Medulla oblongata (tissue), 1 donor: ENCODE measurements around the gene PDE6B.

ENCODE experiments used
- DNase-seq: peaks from one replicate; pipeline ENCODE4 v3.0.0-alpha.2; 2015; ENCODE audit errors: extremely low spot score

PDE6B gene

DNA sequence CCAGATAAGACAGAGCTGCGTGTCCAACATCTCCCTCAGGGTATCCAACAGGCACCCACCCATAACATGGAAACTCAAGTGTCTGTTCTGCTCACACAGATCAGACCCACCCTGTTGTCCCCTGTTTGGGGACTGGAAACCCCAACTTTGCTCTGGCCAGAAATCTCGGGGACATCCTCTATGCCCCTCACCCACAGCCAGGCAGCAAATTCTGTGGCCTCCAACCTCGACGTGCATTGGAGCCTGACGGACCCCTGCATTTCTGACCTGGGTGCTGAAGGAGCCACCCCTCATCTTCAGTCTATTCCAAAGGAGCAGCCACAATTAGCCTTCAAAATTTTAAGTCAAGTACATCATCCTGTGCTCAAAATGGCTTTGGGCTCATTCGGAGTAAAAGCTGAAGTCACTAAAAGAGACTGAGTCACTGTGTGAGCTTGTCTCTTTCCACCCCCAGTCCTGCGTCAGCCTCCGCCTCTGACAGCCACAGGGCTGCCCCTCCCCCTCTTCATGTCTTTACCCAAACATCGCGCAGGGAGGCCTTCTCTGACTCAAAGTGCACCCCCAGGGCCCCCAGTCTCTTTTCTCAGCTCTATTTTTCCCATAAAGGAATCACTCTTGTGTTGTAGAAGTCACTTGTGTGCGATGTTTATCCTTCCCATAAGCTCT, 24.4 kb upstream of the PDE6B start:
- no peak for DNase-seq

DNA sequence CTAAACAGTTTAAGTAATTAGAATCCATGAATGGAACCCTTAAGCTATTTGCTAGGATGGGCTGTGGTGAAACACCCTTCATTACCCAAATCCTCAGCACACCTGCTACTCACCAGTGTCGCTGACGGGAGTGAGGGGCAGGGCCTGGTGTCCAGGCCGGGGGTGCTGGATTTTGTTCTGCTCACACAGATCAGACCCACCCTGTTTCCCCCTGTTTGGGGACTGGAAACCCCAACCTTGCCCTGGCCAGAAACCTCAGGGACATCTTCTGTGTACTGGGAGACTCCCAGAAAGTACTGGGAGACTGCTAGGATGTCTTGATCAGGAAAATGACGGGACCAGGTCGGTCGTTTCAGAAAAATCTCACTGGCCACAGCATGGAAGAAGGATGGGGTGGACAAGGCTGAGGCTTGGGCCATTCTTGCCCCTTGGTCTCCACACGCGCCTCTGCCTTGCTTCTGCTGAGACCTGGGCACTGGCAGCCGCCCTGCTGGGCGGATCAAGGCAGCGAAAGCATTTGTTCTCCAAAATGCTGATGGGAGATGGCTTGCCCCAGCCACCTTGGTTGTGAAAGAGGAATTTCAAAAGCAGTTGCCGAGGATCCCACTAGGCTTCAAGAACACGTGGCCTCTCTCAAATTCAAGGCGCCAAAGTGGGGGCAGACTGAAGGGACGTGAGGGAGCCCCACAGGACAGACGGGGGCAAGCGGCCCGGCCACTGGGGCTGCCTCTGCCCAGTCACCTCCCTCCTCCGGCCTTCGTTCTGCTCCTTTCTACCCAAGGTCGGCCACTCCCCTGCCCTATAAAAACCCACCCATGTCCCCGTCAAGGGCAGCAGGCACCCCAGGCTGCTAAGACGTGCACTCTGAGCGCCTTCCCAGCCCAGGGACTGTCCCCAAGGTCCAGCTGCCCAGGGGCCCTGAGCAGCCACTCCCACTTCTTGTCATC, 23.5 kb upstream of the PDE6B start:
- no peak for DNase-seq

DNA sequence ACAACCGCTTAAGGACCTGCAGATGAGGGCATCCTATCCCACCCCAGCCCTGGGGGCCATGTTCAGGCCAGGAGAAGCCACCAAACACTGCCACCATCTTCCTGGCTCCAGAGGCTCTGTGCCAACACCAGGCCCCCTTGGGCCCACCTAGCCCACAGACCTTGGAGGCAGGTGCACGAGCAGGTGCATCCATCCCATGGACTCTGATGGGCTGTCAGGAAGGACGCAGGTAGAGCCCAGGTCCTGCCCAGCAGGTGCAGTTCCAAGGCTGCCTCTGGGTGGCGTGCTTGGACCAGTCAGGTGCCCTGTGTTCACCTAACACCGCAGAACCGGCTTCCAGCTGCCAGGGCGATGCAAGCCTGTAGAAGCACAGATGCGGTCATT, 22.8 kb upstream of the PDE6B start:
- peak; percentile 48 for DNase-seq

DNA sequence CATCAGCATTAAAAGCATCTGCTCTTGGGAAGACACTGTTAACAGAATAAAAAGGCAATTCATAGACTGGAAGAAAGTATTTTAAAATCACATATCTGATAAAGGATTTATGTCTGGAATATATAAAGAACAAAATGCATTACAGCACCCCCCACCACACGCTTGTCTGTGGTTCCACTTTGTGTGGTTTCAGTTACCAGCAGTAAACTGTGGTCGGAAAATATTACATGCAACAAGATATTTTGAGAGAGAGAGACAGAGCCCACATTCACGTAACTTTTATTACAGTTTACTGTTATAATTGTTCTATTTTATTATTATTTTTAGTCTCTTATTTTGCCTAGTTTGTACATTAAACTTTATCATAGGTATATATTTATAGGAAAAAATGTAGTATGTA, 21.2 kb upstream of the PDE6B start:
- no peak for DNase-seq

DNA sequence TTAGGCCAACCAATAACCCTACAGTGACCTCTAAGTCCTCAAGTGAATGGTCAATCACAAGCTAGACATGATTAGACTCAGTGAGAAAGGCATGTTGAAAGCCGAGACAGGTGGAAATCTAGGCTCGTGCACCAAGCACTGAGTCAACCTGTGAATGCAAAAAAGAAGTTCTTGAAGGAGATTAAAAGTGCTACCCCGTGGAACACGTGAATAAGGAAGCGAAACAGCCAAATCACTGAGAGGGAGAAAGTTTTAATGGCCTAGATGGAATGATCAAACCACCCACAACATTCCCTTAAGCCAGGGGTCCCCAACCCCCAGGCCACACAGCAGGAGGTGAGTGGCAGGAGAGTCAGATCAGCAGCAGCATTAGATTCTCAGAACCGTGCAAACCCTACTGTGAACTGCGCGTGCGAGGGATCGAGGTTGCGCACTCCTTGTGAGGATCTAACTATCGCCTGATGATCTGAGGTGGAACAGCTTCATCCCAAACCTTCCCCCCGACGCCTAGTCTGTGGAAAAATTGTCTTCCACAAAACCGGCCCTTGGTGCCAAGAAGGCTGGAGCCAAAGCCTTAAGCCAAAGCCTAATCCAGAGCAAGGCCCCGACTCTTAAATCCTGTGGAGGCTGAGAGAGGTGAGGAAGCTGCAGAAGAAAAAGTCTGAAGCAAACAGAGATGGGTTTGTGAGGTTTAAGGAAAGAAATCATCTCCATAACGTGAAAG, 19.5 kb upstream of the PDE6B start:
- no peak for DNase-seq

DNA sequence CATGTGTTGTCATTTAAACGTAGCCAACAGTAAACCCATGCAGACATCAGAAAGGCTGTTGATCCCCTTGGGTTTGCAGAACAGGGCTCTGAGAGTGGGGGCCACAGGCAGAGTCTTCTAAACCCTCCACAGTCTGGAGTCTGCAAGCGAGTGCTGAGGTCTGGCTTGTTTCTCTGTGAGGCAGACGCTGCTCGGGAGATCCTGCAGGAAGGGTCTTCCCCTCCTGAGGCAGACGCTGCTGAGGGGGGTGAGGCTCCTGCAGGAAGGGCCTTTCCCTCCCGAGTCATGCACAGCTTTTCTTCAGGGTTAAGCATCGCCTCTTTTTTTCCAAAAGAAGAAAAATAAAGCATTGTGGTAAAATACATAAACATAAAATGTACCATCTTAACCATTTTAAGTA, 17.1 kb upstream of the PDE6B start:
- DNase-seq, result no peak

DNA sequence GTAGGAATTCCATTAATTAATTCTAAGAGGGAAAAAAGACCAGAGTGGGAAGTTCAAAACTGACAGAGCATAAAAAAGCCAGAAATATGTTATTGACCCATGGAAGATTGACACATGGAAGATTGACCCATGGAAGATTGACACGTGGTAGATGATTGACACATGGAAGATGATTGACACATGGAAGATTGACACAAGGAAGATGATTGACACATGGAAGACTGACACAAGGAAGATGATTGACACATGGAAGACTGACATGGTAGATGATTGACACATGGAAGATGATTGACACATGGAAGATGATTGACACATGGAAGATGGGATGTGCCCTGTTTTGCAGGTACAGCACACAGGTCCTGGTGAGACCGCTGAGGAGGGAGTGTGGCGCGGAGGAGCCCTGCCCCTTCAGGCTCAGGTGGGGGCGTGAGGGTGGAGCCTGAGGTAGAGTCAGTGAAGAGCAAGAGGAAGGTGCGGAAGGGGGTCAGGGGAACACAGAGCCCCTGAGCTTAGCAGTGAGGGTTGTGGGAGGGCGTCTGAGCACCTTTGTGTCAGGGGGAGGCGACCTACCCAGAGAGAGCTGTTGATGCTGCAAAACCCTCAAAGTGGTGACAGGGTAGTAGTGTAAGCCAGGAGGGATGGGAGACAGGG, 15.8 kb upstream of the PDE6B start:
- no peak for DNase-seq

DNA sequence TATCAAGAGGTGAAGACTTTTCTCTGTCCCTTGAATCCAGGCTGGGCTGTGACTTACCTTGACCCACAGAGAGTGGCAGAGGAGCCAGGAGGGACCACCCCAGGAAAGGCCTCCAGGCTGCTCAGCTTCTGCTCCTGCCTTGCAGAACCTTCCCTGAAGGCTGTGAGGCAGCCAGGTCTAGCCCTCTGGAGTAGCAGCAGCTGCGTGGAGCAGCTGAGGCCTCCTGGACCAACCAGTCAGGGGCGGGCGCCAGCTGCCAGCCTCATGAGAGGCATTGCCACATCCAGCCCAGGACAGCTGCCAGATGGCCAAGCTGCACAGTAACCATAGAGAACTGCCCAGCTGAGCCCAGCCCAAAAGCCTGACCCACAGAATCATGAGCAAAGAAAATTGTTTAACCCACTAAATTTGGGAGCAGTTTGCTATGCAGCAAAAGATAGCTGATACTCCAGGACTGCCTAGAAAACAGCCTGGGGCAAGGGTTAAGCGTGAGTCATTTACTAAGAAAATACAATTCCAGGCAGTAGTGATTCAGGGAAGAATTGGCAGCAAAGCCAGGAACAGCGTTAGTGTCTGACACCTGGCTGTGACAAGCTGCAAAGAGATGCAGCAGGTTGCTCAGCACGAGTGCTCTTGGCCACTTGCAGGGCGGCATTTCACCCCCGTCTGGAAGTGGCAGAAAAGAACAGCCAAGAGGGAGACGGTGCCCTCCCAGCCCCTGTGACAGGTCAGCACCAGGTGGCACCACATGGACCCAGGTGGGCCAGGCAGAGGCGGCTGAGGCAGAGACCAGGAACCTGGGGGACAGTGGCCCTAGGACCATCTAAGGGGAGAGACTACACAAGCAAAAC, 14.7 kb upstream of the PDE6B start:
- peak; percentile 24 for DNase-seq

DNA sequence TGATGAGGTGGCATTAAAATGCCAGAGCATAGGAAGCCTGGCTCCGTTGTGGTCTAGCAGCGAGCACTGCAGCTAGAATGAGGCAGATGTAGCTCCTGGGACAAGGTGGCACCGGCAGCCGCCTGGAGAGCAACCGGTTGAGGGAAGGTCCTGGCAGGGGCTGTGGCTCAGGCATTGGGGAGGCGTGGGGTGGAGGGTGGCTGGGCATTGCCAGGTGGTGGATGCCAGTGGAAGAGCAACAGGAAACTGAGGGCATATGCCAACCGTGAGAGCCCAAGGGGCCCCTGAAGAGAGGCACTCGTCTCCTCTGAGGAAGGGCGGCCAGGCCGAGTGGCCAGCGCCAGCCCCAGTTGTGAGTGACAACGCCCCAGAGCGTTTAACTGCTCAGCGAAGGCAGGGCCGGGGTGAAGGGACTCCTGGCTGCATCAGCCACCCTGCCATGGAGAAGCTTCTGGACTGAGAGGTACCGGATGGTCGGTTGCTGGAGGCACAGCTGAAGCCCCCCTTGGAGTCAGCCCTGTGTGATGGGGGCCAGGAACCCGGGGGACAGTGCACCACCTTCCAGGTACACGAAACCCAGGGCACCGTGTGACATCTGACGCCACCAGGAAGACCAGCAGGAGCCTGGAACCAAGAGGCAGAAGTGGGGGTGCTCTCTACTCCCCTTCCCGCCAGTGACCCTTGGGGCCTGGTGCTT, 13.2 kb upstream of the PDE6B start:
- DNase-seq, result no peak

DNA sequence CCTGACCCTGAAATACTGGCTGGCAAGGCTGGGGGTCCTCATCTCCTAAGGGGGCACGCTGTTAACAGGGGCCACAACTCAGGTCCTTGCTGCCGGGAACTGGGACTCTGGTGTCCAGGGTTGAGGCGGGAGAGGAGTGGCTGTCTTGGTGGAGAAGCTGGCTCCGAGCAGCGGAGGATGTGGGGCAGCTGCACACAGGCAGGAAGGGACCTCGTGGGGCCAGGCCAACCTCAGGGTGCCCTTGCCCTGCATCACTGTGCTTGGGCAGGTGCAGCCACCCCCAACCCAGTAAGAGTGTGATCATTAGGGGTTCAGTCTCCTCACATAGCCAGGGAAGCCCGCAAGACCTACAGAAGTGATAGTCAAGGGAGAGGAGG, 12.6 kb upstream of the PDE6B start:
- no peak for DNase-seq

DNA sequence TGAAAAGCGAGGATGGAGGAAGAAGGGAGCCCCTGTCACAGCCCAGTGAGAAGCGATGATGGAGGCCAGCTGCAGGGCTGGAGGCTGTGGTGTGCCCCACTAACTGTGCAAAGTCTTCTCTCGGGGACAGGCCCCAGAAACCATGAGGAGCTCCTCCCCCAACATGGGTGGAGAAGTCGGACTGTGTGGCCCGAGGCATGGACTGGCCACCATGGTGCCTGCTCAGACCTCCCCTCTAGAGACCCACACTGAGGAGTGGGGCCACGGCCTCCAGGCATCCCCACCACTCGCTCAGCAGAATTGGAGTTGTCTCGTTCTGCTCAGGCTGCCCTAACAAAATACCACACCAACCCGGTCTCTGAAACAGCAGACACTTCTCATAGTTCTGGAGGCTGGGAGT, 12.2 kb upstream of the PDE6B start:
- DNase-seq, result no peak

DNA sequence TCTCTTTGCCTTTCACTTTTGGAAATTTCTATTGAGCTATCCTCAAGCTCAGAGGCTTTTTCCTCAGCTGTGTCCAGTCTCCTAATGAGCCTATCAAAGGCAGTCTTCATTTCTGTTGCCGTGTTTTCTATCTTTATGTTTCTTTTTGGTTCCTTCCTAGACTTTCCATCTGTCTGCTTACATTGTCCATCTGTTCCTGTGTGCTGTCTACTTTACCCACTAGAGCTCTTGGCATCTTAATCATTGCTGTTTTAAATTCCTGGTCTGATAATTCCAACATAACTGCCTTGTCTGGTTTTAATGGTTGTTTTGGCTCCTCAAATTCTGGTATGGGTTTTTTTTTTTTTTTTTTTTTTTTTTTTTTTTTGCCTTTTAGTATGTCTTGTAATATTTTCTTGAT, 9.3 kb upstream of the PDE6B start:
- DNase-seq, result no peak

DNA sequence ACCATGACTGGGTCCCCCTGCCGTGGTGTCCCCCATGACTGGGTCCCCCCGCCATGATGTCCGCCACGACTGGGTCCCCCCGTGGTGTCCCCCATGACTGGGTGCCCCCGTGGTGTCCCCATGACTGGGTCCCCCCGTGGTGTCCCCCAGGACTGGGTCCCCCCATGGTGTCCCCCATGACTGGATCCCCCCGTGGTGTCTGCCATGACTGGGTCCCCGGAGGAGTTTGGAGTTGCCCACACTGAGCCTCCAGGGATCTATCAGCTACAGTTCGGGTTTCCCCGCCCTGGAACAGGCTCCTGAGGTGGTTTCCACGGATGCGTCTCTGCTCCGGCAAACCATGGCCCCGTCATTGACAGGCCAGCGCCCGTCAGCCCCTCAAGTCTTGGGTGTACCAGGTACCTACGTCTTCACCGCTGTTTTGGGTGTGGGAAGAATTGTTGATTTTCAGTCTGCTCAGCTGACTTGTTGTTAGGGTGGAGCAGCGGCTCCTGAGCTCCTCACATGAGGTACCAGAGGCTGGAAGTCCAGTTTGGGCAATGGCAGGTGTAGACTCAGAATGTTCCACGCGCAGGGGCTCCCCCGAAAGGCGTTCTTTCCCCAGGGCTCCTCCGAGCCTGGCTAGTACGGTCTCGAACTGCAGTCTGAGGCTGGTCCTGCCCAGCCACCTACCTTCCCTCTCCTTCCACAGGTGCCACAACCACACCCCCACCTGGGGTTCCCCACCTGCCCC, 8.3 kb upstream of the PDE6B start:
- no peak for DNase-seq

DNA sequence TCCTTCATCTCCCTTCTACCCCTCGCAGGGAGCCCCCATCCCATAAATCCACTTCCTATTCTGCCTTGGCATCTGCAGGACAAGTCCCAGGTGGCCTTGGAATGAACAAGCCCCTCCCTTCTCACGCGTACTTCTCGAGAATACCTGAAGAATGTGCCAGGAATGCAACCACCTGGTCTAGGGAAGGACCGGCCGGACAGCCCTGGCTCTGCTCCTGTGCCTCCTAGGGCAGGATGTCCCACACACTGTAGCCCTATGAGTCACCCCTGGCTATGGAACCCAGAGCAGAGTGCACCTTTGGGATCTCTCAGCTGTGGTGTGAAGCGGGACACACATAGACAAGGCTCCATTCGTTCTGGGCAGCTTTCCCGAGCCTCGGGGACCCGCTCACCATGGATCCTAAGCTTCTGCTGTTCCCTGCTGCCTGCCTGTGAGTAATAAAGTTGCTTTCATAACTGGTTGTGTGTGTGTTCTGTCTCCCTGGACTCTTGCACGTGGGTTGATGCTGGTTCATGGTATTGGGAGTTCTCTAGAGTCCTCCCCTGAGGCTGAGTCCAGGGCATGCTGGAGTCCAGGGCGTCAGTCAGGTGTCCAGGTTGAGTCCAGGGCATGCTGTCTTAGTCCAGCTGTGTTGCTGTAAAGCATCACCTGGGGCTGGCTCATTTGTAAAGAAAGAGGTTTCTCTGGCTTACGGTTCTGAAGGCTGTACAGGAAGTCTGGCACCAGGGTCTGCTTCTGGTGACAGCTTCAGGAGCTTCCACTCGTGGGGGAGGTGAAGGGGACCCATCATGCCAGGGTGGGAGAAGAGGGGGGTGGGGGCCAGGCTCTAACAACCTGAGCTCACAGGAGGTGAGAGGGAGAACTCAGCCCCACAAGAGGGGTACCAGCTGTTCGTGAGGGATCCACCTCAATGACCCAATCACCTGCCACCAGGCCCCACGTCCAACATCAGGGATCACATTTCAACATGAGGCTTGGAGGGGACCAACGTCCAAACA, 7.4 kb upstream of the PDE6B start:
- no peak for DNase-seq

DNA sequence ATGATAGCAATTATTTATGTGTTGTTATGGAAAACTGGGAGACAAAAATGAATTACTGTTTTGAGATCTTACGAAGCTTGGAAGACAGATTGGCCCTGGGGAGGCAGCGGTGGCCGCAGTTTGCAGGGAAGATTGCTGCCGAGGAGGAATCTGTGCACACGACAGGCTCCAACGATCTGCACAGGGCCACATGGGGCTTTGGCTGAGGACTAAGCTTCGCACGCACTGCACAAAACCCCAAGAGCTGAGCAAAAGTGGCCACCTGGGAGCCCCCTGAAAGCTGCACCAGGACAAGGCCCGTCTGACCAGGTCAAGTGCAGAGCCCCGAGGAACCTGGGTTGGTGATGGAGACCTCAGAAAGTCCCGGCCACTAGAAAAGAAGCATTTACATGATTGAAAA, 5.2 kb upstream of the PDE6B start:
- DNase-seq, result no peak

DNA sequence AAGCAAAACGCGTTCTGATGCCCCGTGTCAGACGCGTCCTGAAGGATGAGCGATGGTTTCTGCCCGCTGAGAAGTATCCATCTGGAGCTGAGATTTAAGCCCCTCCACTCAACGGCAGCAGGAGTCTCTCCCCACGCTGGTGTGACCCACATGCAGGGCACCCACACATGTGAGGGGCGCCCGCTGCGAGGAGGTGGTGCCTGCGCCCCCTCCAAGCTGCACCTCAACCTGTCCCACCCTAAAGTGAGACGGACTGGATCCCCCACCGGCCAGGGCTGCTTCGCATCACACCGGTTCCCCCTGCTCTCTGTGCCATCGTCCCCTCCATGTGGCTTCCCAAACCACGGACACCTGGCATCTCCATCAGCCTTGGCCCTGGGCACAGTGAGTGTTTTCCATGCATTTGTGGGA, 4.5 kb upstream of the PDE6B start:
- no peak for DNase-seq

DNA sequence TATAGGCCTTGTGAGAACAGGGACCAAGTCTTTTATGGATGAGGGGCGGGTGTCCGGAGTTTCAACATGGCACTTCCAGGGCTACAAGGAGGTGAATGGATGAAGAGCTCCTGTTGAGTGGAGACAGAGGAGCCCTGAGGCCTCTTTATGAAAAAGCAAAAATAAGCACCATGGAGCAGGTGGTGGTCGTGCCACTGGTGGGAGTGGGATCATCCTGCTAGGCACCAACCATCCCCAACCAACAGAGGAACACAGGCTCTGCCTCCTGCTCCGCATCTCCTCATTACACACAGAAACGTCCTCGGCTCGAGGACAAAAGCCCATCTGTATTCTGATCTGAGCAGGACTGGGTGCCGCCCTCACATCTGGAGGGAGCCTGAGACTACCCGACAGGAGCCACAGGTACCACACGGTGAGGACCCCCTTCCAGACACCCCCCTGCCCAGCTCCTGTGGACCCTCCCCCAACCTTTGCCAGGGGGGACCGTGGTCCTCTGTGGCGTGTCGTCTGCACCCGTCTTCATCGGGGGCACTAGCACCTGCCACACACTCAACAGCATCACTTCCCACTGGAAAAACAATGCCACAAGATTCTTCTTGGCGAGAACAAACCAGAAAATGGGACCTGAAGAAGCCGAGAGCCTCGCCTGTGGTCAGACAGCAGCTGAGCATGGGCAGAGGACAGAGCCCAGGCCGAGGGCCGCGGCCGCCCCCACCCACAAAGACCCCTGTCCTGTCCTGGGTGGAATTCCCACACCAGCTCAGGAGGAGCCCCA, 3.9 kb upstream of the PDE6B start:
- no peak for DNase-seq
